Erythroblast (primary cell): Measurements from ENCODE around the gene EIF4A2.

Source experiments
- GATA1 ChIP-seq: IDR thresholded peaks from 2 replicates; pipeline ENCODE4 v1.6.1; 2011; ENCODE audit warnings: low read depth, mild to moderate bottlenecking, control low read depth, low read length, moderate library complexity
- POLR2A ChIP-seq: IDR thresholded peaks from 2 replicates; pipeline ENCODE4 v1.6.1; 2011; ENCODE audit warnings: mild to moderate bottlenecking, low read length

DNA sequence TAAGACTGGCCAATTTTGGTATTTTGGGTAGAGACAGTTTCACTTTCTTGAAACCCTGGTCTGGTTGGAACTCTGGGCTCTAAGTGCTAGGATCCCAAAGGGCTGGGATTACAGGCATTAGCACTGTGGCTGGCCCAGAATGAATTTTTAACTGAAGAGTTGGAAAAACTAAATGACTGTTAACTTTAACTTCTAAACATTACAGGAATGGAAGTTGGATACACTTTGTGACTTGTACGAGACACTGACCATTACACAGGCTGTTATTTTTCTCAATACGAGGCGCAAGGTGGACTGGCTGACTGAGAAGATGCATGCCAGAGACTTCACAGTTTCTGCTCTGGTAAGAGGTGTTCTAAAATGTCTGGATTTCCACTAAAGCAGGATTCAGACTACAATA, 3.5 kb downstream of the EIF4A2 start:
- TF ChIP-seq POLR2A (no peak), GATA1 (no peak)
